CD4-positive, alpha-beta T cell (primary cell): ENCODE data around the gene MSH3. TPM values are rescaled to one million over a fixed set of nuclear protein-coding genes. Genes with fewer than 3 reads are reported as not detected.
"Not testable (repeated sequence)": the region's sequence is repeated elsewhere in the genome, so short reads cannot be mapped to it uniquely, and the experiment has no call there.

Experiments
- ATAC-seq: fragments of 200-7000 bp; cut with Tn5 transposase; one replicate; pipeline ENCODE4 v1.10.0; 2022; ENCODE audit warnings: mild to moderate bottlenecking; ENCODE audit not compliant: poor library complexity
- CTCF ChIA-PET: fragments of 350-600 bp; sonication (Branson Sonifier 250); formaldehyde crosslinking; loops from one replicate; lab custom pipeline; 2021; ENCODE audit warnings: antibody characterized with exemption, inconsistent platforms; lab: Charles Lee
- POLR2A ChIA-PET: fragments of 350-600 bp; sonication (Branson Sonifier 250); formaldehyde crosslinking; loops from one replicate; lab custom pipeline; 2021; ENCODE audit warnings: antibody characterized with exemption, inconsistent platforms; lab: Charles Lee
- DNase-seq, 14 experiments: peaks; one replicate each; pipeline ENCODE4 v3.0.0-alpha.2; 2013 to 2020; ENCODE audit warnings: mixed read lengths in 2 of 14
- H3K27ac ChIP-seq, 2 donors: one replicate each; pipeline versions ENCODE4 v1.5.1 to v1.7.0; 2013; ENCODE audit warnings: low read length in 2 of 2, low read depth in 1 of 2, mild to moderate bottlenecking in 1 of 2
- H3K27me3 ChIP-seq, 2 experiments: 1 replicate in 1 of 2; 2 replicates in 1 of 2; pipeline versions ENCODE4 v1.6.1 to v1.7.0; 2013; ENCODE audit warnings: low read length in 2 of 2, control low read depth in 1 of 2, mild to moderate bottlenecking in 1 of 2, moderate library complexity in 1 of 2; ENCODE audit not compliant: insufficient read depth in 2 of 2, control insufficient read depth in 1 of 2
- H3K36me3 ChIP-seq: one replicate; pipeline ENCODE4 v1.6.1; 2013; ENCODE audit warnings: low read length, control low read depth; ENCODE audit not compliant: insufficient read depth
- H3K4me1 ChIP-seq: one replicate; pipeline ENCODE4 v1.6.1; 2013; ENCODE audit warnings: low read length, control low read depth; ENCODE audit not compliant: insufficient read depth
- H3K4me3 ChIP-seq: one replicate; pipeline ENCODE4 v1.5.1; 2013; ENCODE audit warnings: mild to moderate bottlenecking, low read length, moderate library complexity
- H3K9me3 ChIP-seq, 2 experiments: 1 replicate in 1 of 2; 2 replicates in 1 of 2; pipeline versions ENCODE4 v1.6.1 to v1.7.0; 2013; ENCODE audit warnings: low read length in 2 of 2, mild to moderate bottlenecking in 2 of 2, control low read depth in 1 of 2, moderate library complexity in 1 of 2; ENCODE audit not compliant: control insufficient read depth in 1 of 2, insufficient read depth in 1 of 2
- H3K27ac Mint-ChIP-seq: one replicate; pipeline ENCODE4 v1.8.0; 2020; ENCODE audit warnings: mixed read lengths
- H3K27me3 Mint-ChIP-seq: one replicate; pipeline ENCODE4 v1.8.0; 2021; ENCODE audit warnings: mixed read lengths
- H3K36me3 Mint-ChIP-seq: one replicate; pipeline ENCODE4 v1.8.0; 2021; ENCODE audit warnings: low read depth, mixed read lengths
- H3K4me1 Mint-ChIP-seq: one replicate; pipeline ENCODE4 v1.8.0; 2021; ENCODE audit warnings: low read depth, mixed read lengths
- H3K4me3 Mint-ChIP-seq: one replicate; pipeline ENCODE4 v1.8.0; 2020; ENCODE audit warnings: mild to moderate bottlenecking, mixed read lengths
- H3K9me3 Mint-ChIP-seq: one replicate; pipeline ENCODE4 v1.8.0; 2020; ENCODE audit warnings: mixed read lengths
- intact Hi-C, 2 experiments: fragments of 100-400 bp; cut with DNase I in 1 of 2; cut with micrococcal nuclease in 1 of 2; formaldehyde crosslinking; loops; one replicate each; pipeline versions ENCODE4 v1.15.1 to v1.9.0; 2023 to 2025; cut with DNase I, micrococcal nuclease
- total RNA-seq, 174 experiments: library from RNA in 2 of 174; stranded (reverse) in 2 of 174; gene quantifications; one replicate each; pipeline ENCODE4 v1.2.3 and lab custom pipeline; 2021 to 2026
- TF ChIP-seq, protein P1 (sequence below): fragments of 200-600 bp; IDR thresholded peaks from one replicate; pipeline ENCODE4 v1.8.0; 2022; ENCODE audit warnings: antibody characterized with exemption, mild to moderate bottlenecking

Gene MSH3
- total RNA-seq, 2 experiments from 2014 or later: 11.3 to 13.0 TPM

DNA sequence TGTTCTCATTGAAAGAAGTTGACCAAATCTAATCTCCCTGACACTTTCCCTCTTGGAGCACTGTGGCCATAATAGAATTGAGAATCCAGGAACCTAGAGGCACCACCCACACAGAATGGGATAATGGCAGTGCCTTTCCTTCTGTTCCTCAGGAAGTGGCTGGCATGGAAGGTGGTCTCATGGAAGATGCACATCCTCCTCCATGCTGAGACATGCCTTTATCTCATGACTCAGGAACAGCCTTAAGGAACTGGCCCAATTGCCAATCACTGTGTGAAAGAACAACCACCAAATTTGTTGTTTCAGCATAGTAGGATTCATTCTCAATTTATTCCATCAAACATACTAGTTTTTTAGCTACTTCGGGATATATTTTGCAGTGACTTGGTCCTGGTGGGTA, 168.2 kb downstream of the MSH3 start:
- TF ChIP-seq, protein P1, sequence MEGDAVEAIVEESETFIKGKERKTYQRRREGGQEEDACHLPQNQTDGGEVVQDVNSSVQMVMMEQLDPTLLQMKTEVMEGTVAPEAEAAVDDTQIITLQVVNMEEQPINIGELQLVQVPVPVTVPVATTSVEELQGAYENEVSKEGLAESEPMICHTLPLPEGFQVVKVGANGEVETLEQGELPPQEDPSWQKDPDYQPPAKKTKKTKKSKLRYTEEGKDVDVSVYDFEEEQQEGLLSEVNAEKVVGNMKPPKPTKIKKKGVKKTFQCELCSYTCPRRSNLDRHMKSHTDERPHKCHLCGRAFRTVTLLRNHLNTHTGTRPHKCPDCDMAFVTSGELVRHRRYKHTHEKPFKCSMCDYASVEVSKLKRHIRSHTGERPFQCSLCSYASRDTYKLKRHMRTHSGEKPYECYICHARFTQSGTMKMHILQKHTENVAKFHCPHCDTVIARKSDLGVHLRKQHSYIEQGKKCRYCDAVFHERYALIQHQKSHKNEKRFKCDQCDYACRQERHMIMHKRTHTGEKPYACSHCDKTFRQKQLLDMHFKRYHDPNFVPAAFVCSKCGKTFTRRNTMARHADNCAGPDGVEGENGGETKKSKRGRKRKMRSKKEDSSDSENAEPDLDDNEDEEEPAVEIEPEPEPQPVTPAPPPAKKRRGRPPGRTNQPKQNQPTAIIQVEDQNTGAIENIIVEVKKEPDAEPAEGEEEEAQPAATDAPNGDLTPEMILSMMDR: no peak
- H3K27ac ChIP-seq: no peak overlapping the region
- ChIA-PET POLR2A (no interaction called here), CTCF (no interaction called here)
- H3K27me3 ChIP-seq: no peaks in the 10 kb centered on the region
- H3K9me3 ChIP-seq: no peaks in the 10 kb centered on the region
- Mint-ChIP-seq H3K9me3 (peaks cover 1% of the 10 kb centered on the region), H3K27me3 (no peaks in the 10 kb centered on the region), H3K4me1 (no peaks in the 10 kb centered on the region), H3K4me3 (no peak overlapping the region), H3K27ac (no peak overlapping the region), H3K36me3 (peaks cover 89% of the 10 kb centered on the region)
- H3K36me3 ChIP-seq: peaks cover 11% of the 10 kb centered on the region
- DNase-seq (no peak), ATAC-seq (no peak)
- intact Hi-C loops: no loop called here
- no peak overlapping the region for H3K4me3 ChIP-seq
- no peaks in the 10 kb centered on the region for H3K4me1 ChIP-seq

DNA sequence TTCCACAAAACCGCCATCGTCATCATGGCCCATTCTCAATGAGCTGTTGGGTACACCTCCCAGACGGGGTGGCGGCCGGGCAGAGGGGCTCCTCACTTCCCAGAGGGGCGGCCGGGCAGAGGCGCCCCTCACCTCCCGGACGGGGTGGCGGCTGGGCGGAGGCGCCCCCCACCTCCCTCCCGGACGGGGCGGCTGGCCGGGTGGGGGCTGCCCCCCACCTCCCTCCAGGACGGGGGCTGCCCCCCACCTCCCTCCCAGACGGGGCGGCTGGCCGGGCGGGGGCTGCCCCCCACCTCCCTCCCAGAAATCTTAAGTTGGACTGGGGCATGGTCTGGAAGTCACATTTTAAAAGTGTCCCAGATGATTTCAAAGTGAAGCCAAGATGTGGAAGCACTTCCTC, 169.7 kb downstream of the MSH3 start:
- intact Hi-C loops, H3K9me3 Mint-ChIP-seq, POLR2A ChIA-PET, H3K4me3 ChIP-seq, CTCF ChIA-PET, H3K27me3 Mint-ChIP-seq, DNase-seq, H3K27ac Mint-ChIP-seq, H3K4me3 Mint-ChIP-seq, H3K4me1 Mint-ChIP-seq, H3K4me1 ChIP-seq, H3K27me3 ChIP-seq, ATAC-seq, H3K27ac ChIP-seq: not testable (repeated sequence)
- Histone ChIP-seq H3K36me3 (peaks cover 24% of the 10 kb centered on the region), H3K9me3 (peaks cover 5 to 13% of the 10 kb centered on the region in 2 experiments)
- H3K36me3 Mint-ChIP-seq: peaks cover 90% of the 10 kb centered on the region

DNA sequence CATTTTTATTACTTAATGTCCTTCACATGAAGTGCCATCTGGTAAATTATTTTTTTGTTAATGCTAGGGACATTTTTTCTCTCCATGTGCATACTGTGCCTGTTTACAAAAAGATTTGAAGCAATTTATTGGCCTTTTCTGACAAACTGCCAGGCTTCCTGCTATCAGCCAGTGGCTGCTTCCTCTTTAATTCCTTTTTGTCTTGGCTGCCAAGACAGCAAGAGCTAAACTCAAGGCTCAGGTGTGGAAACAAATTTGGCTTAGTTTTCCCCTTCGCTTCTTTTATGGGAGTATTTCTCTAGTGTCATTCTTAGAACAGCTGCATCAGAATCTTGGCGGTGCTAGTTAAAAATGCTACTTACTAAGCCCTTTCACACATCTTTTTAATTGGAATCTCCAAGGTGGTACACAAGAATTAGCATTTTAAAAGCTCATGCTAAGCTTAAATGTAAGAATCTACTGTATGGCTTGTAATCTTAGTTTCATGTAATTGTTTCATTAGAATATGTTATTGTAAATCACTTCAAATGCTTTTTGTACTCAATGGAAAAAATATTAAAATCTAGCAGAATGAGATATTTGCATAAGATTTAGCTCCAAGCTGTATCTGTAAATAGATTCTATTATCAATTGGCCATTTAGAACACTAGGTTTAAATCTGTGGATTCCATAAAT, 171.5 kb downstream of the MSH3 start:
- H3K4me3 ChIP-seq: no peak overlapping the region
- Mint-ChIP-seq H3K4me3 (no peak overlapping the region), H3K27ac (no peak overlapping the region), H3K36me3 (peaks cover 90% of the 10 kb centered on the region), H3K27me3 (no peaks in the 10 kb centered on the region), H3K4me1 (no peaks in the 10 kb centered on the region), H3K9me3 (peaks cover 1% of the 10 kb centered on the region)
- ChIA-PET POLR2A (interaction anchor here (0.6 kb wide), 2 partner anchors 63 to 255 kb away, joined by 3 read pairs; no protein-coding TSS in a partner anchor), CTCF (no interaction called here)
- no peaks in the 10 kb centered on the region for H3K4me1 ChIP-seq
- DNase-seq: no peak
- H3K9me3 ChIP-seq: peaks cover 5 to 17% of the 10 kb centered on the region in 2 experiments
- peaks cover 22% of the 10 kb centered on the region for H3K36me3 ChIP-seq
- H3K27me3 ChIP-seq: no peaks in the 10 kb centered on the region
- ATAC-seq: no peak
- intact Hi-C loops: no loop called here
- TF ChIP-seq, protein P1: no peak
- H3K27ac ChIP-seq: no peak overlapping the region

DNA sequence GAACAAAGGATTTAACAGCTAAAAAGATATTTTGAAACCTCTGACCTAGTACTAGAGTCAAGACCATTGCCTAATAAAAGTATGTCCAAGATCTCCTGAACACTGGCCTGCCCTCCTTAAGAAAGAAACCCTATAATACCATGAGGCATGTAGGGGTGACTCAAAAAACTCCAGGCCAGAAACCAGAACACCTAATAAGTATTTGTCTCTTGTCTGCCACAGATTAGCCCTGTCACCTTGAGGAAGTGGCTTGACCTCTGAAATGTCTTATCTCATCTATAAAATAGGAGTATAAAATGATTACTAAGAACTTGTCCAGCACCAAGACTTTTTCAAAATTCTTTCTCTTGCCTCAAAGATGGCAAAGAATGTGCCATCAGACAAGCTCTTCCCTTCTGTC, 180.3 kb downstream of the MSH3 start:
- no peak for ATAC-seq
- Histone ChIP-seq H3K27ac (no peak overlapping the region), H3K4me1 (no peaks in the 10 kb centered on the region), H3K4me3 (no peak overlapping the region), H3K36me3 (peaks cover 7% of the 10 kb centered on the region), H3K27me3 (no peaks in the 10 kb centered on the region), H3K9me3 (no peaks in the 10 kb centered on the region)
- Mint-ChIP-seq H3K27ac (no peak overlapping the region), H3K4me3 (no peak overlapping the region), H3K9me3 (no peaks in the 10 kb centered on the region), H3K4me1 (no peaks in the 10 kb centered on the region), H3K36me3 (peaks cover 42% of the 10 kb centered on the region), H3K27me3 (no peaks in the 10 kb centered on the region)
- no peak for DNase-seq
- ChIA-PET CTCF (no interaction called here), POLR2A (no interaction called here)
- TF ChIP-seq, protein P1: no peak
- intact Hi-C loops: no loop called here
